GM12801 (cell line): Measurements from ENCODE around the gene HOXD10.

Experiments
- CTCF ChIP-seq: IDR thresholded peaks from one replicate; pipeline ENCODE4 v1.5.1; 2011; ENCODE audit warnings: control low read depth; ENCODE audit not compliant: insufficient read length; ENCODE audit errors: extremely low read depth

The HOXD10 gene

GRCh38 chr2:176095421-176095820 lies 21.2 kb upstream of the HOXD10 start:
- no peak for TF ChIP-seq CTCF

DNA sequence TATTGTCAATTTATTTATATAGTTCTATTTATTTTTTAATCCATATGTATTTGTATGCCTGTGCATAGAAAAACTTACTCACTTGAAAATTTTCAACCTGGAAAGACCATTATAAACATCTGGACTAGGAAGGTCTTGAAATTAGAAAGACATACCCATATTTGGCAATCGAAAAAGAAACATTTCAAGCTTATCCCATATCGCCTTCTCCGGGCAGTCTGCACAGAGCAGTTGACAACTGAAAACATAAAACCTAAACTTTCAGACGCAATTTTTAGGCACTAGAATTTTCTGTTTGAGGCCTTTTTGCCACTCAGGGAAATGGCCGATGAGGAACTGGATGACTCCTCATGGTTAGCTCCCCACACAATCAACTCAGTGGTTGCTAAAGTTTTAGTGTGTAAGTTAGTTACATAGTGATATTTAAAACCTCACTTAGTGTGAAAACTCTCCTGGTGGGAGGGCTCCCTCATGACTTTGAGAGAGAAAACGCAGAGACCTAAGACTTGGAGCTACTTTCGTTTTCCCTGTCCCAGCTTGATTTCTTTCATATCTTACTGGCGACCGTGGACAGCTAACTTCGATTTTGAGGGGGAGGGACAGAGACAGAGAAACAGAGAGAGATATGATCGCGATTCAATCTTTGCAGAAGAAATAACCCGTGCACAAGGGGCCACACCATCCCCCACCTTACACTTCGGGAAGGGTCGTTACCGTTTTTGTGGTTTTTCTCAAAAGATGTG lies 20.2 kb upstream of the HOXD10 start:
- TF ChIP-seq CTCF, result no peak

GRCh38 chr2:176096986-176097819 lies 19.4 kb upstream of the HOXD10 start:
- no peak for TF ChIP-seq CTCF

GRCh38 chr2:176097820-176098365 lies 18.7 kb upstream of the HOXD10 start:
- TF ChIP-seq CTCF, result no peak

DNA sequence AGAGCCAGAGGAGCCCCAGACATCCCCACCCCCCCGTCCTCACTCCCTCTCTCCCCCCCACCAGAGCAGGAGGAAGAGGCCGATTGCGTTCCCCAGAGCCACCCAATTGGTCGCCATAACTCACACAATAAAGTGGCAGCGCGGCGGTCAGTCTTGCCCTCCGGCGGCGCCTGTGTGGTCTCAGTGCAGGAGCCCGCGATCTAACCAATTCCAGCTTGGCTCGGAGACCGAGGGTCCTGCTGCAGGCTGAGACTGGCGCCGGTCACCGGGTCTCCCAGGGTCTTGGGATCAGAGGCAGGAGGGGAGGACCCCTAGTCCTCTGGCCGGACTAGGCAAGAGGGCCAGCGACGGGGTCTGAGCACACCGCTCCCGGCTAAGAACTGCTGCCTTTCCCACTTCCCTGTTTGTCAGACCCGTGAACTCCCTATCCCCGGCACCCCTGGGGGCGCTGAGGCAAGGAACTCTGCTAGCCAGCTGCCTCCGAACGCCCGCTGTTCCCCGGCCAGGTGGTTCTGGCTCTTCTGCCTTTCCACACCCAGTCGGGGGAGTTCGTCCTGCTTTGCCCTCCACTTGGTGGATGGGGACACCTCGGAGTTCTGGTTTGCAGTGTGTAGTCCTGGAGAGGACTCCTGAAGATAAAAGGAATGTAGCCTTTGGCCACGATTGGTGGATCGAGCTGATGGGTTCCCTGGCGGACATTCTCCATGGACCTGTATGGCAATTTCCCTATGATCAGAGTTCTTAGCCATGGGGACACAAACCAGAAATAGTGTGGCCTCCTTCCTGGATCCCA lies 18.0 kb upstream of the HOXD10 start:
- TF ChIP-seq CTCF, result no peak

DNA sequence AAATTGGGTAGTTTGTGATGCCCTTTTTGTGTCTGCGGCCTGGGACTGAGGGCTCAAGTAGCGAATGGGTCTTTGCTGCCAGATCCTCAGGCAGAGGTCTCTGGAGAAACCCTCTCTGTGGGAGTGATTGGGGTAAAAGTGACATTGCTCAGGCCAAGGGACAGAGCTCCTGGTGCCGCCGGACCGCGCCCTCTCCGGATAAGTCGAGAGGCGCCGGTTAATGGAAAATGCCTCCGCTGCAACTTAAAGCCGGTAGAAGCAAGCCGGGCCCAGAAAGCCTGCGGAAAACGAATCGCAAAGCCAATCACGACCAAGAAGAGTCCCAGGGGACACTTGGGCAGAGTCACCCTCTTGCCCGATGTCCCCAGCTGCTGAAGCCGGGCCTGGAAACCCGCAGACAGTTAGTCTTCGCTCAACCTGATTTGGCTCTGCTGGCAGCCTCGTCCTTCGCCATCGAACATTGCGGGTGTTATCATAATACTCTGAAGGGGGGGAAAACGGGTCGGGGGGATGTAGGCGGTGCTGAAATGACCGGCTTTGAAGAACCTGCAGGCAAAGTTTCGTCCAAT lies 17.3 kb upstream of the HOXD10 start:
- no peak for TF ChIP-seq CTCF
